ENCODE results near the gene HERPUD1.
"Not testable (repeated sequence)": the region's sequence is repeated elsewhere in the genome, so short reads cannot be mapped to it uniquely, and the experiment has no call there.

Gene HERPUD1

GRCh38 chr16:56961851-56962281, 29.9 kb downstream of the HERPUD1 start, which contains the start of gene CETP:
Gene CETP (plus strand): TSS chr16:56961950. CDS start chr16:56961980, 30 bp downstream.
- no peak for DNase-seq

DNA sequence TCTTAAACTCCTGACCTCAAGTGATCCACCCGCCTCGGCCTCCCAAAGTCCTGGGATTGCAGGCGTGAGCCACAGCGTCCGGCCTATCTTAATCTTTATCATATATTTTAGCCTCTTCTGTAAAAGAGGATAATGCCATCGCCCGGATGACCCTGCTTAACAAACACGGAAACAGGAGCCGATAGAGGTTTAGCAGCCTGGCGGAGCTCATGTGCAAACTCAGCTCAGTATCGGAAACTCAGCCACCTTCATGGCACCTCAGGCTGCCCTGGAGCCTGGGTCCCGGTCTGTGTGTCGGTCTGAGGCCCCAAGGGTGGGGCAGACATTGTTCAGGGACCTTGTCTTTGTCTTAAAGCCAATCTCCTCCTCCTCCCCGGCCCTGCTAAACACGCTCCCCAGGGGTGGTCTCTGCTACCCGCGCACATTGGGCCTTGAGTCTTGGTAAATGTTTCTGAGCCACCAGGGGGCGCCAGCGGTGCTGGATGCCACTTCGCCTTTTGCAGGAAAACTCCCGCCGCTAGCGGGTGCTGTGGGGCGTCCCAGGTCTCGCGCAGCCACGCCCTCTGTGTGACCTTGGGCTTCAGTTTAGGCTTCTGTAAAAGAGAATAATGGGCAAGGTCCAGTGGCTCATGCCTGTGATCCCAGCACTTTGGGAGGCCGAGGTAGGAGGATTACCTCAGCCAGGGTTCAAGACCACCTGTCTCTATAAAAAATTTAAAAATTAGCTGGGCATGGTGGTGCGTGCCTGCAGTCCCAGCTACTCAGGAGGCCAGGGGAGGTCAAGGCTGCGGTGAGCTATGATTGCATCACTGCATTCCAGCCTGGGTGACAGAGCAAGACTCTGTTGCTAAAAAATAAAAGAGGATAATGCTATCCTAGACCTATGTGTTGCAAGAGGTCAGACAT, 32.6 kb downstream of the HERPUD1 start:
- DNase-seq = no peak

DNA sequence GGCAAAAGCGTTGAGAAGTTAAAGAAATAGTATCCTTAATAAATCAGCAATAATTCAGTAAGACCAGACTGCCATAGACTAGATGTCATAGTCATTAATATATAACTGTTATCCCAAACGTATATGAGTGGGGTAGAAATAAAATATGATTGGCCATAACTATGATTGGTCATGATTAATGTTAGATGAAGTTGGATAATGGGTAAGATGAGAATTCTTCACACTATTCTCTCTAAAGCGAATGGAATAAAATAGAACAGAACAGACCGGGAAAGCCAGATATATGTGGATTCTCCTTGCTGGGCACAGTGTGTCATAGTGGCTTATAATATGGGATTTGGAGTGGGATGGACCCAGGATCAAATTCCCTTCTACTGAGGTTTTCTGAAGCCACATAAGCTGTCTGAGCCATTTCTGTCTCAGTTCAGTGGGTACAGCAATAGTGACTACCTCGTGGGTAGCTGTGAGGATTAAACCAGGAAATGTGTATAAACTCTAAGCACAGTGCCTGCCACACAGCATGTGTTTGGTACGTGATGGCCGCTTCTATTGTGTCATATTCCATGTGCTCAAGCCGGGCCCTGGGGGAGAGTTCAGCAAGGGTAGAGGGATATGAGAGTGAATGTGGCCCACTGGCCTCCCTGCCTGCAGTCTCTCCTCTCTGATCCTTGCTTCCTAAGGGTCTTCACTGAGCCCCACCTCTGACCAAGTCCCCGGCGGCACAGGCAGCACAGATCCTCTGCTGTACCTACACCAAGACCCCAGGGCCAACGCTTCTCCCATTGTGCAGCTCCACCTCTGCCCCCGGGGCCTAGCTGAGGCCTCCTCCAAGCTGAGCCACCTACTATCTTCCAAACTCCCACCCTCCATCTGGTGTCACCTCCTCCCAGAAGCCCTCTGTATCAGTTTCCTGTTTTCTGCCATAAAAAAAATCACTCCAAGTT, 33.5 kb downstream of the HERPUD1 start:
- DNase-seq = no peak

- DNase-seq = no peak
Observed at GRCh38 chr16:56966093-56966475, 34.1 kb downstream of the HERPUD1 start.

- no peak for DNase-seq
Observed at GRCh38 chr16:56967733-56968132, 35.8 kb downstream of the HERPUD1 start.

DNA sequence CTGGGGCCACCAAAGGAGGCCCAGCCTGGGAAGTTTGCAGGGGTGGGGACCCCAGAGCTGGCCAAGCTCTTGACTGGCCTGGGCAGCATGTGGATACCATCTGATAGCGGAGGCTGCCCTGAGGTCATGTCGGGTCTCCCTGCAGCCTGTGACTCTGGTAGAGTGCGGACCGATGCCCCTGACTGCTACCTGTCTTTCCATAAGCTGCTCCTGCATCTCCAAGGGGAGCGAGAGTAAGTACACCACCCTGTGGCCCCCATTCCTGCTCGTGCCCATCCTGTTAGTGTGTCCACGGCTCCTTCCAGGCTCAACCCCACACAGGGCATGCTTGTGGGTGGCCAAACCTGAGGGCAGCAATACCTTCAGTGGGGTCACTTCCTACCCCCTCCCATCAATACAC, 37.8 kb downstream of the HERPUD1 start:
- DNase-seq = no peak

DNA sequence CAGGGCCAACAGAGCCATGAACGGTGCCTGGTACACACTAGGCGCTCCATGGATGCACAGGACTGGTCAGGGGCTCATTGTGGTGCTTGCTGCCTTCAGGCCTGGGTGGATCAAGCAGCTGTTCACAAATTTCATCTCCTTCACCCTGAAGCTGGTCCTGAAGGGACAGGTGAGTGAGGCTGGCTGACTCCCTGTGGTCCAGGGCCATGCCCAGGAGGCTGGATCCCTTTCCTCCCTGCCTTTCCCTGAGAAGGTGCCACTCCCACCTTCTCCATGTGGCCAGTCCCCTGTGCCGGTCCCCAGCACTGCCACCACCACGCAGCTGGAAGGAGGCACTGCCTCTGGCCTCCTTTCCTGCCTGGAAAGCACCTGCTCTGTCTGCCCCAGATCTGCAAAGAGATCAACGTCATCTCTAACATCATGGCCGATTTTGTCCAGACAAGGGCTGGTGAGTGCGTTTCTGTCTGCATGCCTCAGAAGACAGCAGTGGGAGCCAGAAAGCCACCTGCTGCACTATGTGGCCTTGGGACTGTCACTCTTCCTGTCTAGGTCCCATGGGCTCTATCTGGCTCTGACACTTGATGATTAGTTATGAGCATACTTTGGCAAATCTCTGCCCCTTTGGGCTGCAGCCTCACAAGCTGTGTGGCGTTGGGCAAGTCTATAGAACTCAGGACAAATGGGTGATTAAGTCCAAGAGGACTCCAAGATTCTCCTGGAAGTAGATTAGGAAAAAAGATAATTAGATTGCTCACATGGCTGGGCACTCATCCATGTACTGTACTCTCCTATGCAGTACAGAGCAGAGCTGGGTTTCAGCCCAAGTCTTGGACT, 39.2 kb downstream of the HERPUD1 start:
- no peak for DNase-seq

- no peak for DNase-seq
Observed at GRCh38 chr16:56971768-56972043, 39.8 kb downstream of the HERPUD1 start.

DNA sequence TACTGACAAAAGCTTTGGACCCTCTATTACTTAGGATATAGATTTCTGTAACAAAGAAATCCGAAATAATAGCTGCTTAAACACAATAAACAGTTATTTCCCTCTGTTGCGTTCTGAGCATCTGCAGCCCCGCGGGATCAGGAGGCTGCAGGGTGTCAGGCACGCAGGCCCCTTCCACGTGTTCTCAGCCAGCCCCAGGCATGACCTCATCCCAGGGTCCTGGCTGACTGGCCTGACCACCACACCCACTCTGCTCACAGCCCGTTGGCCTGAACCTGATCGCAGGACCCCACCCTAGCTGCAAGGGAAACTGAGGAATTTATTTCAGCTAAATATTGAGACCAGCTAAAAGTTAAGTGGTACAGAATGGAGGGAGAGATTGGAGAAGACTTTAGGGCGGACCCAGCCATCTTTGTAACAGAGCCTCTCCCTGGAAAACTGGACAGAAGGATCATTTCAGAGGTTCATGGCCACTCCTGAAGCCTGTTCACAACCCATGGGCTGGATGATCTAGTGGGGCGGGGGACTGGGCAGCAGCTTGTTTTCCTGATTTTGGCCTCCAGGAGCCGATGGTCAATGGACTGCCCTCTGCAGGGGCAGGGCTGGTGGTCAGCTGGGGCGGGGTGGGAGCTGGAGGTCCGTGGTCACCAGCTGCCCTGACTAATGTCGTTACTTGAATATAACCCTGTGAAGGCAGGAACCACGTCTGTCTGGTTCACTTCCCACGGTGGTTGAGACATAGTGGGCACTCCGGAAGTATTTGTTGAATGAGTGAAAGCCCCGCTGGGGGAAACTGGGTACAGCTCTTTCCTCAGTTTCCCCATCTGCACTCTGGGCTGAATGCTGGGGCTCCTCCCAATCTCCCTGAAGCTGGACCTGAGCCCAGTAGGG, 40.7 kb downstream of the HERPUD1 start:
- DNase-seq = no peak

GRCh38 chr16:56973294-56973689, 41.4 kb downstream of the HERPUD1 start:
- no peak for DNase-seq

GRCh38 chr16:56973899-56974298, 42.0 kb downstream of the HERPUD1 start:
- not testable (repeated sequence) for DNase-seq

- DNase-seq = no peak
Observed at GRCh38 chr16:56974549-56975300, 42.8 kb downstream of the HERPUD1 start.

DNA sequence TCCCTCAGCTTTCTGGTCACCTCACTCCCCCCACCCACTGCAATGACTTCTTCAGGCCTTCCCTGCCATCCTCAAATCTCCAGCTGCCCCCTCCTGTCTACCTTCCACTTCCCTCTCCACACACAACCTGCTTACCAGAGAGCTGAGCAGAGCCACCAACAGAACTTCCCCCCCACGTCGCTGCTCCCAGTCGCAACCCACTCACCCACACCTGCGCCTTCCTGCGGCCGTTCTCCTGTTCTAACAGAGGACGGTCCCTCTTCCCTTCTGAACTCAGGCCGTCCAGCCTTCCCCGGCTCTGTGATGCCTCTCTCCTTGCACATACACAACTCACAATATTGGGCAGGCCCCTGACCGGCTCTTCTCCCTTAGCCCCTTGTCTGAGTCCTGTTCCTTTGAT, 43.8 kb downstream of the HERPUD1 start:
- DNase-seq = no peak

- no peak for DNase-seq
Observed at GRCh38 chr16:56977216-56977615, 45.3 kb downstream of the HERPUD1 start.

GRCh38 chr16:56977823-56978430, 46.0 kb downstream of the HERPUD1 start:
- no peak for DNase-seq

DNA sequence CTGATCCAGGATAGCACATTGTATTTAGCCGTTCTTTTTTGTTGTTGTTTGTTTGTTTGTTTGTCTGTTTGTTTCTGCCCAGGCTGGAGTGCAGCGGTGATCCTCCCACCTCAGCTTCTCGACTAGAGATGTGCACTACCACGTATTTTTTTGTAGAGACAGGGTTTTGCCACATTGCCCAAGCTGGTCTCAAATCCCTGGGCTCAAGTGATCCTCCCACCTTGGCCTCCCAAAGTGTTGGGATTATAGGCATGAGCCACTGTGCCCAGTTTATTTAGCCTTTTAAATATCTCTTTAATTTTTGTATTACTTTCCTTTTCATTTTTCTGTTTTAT, 48.2 kb downstream of the HERPUD1 start:
- DNase-seq = no peak

DNA sequence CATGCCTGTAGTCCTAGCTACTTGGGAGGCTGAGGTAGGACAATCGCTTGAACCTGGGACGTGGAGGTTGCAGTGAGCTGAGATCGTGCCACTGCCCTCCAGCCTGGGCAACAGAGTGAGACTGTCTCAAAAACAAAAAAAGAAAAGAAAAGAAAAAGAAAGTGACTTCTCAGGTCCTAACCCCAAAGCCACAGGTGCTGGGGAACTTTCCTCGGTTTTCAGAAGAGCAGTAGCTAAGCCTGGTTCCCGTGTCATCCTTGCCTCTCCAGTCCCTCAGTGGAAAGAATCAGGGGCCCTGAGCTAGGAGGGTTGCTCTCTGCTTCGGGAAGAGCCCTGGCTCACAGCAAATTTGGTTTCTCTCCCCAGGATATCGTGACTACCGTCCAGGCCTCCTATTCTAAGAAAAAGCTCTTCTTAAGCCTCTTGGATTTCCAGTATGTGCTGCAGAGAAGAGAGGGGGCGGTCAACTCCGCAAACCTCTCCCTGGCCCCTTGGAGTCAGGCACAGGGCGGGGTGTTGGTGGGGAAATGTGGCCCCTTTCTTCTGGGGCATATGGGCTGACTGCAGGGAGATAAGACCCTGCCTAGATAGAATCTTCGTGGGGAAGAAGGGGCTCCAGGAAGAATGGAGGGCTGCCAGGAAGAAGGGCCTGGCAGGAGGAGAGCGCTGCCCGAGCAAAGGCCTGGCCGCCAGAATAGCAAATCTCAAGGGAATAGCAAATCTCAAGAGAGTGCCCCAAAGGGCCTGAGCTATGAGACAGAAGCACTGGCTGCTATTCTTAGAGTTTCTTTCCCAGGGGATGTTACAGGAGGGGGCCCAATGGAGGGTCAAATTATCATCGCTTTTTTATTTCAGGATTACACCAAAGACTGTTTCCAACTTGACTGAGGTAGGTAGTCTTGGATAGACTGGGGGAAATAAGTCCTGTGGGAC, 49.1 kb downstream of the HERPUD1 start:
- DNase-seq = no peak

DNA sequence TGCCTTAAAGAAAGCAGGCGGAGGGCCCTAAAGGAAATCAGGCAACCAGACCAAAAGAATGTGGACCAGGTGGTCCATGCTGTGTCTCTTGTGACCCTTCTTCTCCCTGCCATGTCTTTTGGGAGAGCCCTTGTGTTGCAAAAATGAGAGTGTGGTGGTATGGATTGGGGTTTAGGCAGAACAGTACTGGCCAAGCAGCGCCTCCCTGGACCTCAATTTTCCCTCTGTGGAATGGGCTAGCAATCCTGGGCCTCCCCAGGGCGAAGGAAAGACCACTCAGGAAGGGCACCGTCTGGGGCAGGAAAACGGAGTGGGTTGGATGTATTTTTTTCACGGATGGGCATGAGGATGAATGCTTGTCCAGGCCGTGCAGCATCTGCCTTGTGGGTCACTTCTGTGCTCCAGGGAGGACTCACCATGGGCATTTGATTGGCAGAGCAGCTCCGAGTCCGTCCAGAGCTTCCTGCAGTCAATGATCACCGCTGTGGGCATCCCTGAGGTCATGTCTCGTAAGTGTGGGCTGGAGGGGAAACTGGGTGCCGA, 49.9 kb downstream of the HERPUD1 start:
- DNase-seq = no peak

- DNase-seq = no peak
Observed at GRCh38 chr16:56982695-56983094, 50.8 kb downstream of the HERPUD1 start.
